IMR-90 (cell line): ENCODE measurements around the gene DGKG. TPM values are rescaled to one million over a fixed set of nuclear protein-coding genes. Genes with fewer than 3 reads are reported as not detected.

Experiments used
- ATAC-seq: fragments of 200-7000 bp; cut with Tn5 transposase; 2 replicates; pipeline ENCODE4 v1.9.1; 2020; ENCODE audit warnings: low read depth, mild to moderate bottlenecking, moderate library complexity
- BruUV-seq: library from RNA; stranded (reverse); fragments of 400-500 nt; replicated peaks from 2 replicates; lab custom pipeline; 2021; lab: Mats Ljungman, UMichigan
- CTCF ChIA-PET: fragments of 300-600 bp; formaldehyde crosslinking; extraction: SDS; loops from one replicate; lab custom pipeline; 2021; ENCODE audit warnings: antibody characterized with exemption; lab: Yijun Ruan, JAX
- POLR2A ChIA-PET: fragments of 300-600 bp; sonication (Branson Sonifier 250); formaldehyde crosslinking; loops from one replicate; lab custom pipeline; 2022; ENCODE audit warnings: antibody characterized with exemption; ENCODE audit not compliant: unreplicated experiment; lab: Charles Lee
- DNase-seq: peaks from one replicate; pipeline ENCODE4 v3.0.0; 2013
- H2AFZ ChIP-seq: replicated peaks from 2 replicates; pipeline ENCODE3; 2013; ENCODE audit warnings: low read length, mild to moderate bottlenecking; ENCODE audit not compliant: poor library complexity
- H2AK5ac ChIP-seq: 2 replicates; pipeline ENCODE4 v1.6.1; 2013; ENCODE audit warnings: low read depth, low read length, inconsistent platforms
- H2AK9ac ChIP-seq: replicated peaks from 2 replicates; pipeline ENCODE3; 2013; ENCODE audit warnings: mild to moderate bottlenecking, low read depth, low read length, moderate library complexity; ENCODE audit not compliant: poor library complexity
- H2BK120ac ChIP-seq: 2 replicates; pipeline ENCODE4 v1.6.1; 2013; ENCODE audit warnings: low read depth, low read length, inconsistent platforms
- H2BK15ac ChIP-seq: 3 replicates; pipeline ENCODE4 v1.6.1; 2013; ENCODE audit warnings: low read depth, low read length, inconsistent platforms
- H2BK20ac ChIP-seq: 2 replicates; pipeline ENCODE4 v1.6.1; 2013; ENCODE audit warnings: low read depth, mild to moderate bottlenecking, inconsistent platforms, low read length, moderate library complexity
- H2BK5ac ChIP-seq: 2 replicates; pipeline ENCODE4 v1.6.1; 2013; ENCODE audit warnings: mild to moderate bottlenecking, low read depth, low read length, inconsistent platforms; ENCODE audit not compliant: poor library complexity, severe bottlenecking
- H3K14ac ChIP-seq: replicated peaks from 2 replicates; pipeline ENCODE4 v1.6.1; 2013; ENCODE audit warnings: low read depth, low read length, inconsistent platforms
- H3K18ac ChIP-seq: 2 replicates; pipeline ENCODE4 v1.6.1; 2013; ENCODE audit warnings: low read depth, low read length, control low read depth
- H3K23ac ChIP-seq: 2 replicates; pipeline ENCODE4 v1.6.1; 2013; ENCODE audit warnings: low read depth, low read length, inconsistent platforms
- H3K27ac ChIP-seq: 2 replicates; pipeline ENCODE4 v1.5.1; 2013; ENCODE audit warnings: mild to moderate bottlenecking, control low read depth, low read length; ENCODE audit not compliant: insufficient read depth
- H3K27me3 ChIP-seq: 2 replicates; pipeline ENCODE4 v1.6.1; 2013; ENCODE audit warnings: low read length; ENCODE audit not compliant: control insufficient read depth, insufficient read depth
- H3K36me3 ChIP-seq: 2 replicates; pipeline ENCODE4 v1.6.1; 2013; ENCODE audit warnings: low read length, mixed read lengths; ENCODE audit not compliant: control insufficient read depth, insufficient read depth
- H3K4ac ChIP-seq: 2 replicates; pipeline ENCODE4 v1.6.1; 2013; ENCODE audit warnings: low read depth, low read length, inconsistent platforms
- H3K4me1 ChIP-seq: 2 replicates; pipeline ENCODE4 v1.6.1; 2013; ENCODE audit warnings: low read length, mixed read lengths; ENCODE audit not compliant: control insufficient read depth, insufficient read depth
- H3K4me2 ChIP-seq: 2 replicates; pipeline ENCODE4 v1.6.1; 2013; ENCODE audit warnings: low read depth, mild to moderate bottlenecking, control low read depth, low read length, moderate library complexity
- H3K4me3 ChIP-seq: 2 replicates; pipeline ENCODE4 v1.5.1; 2013; ENCODE audit warnings: low read depth, mild to moderate bottlenecking, control low read depth, low read length, moderate library complexity; ENCODE audit not compliant: insufficient read depth
- H3K56ac ChIP-seq: 2 replicates; pipeline ENCODE4 v1.6.1; 2013; ENCODE audit warnings: low read length, inconsistent platforms; ENCODE audit not compliant: insufficient read depth; ENCODE audit errors: extremely low read depth
- H3K79me1 ChIP-seq, 2 experiments: 2 replicates each; pipeline ENCODE4 v1.6.1; 2013; ENCODE audit warnings: low read length in 2 of 2, inconsistent platforms in 1 of 2, low read depth in 1 of 2
- H3K9ac ChIP-seq: 2 replicates; pipeline ENCODE4 v1.6.1; 2013; ENCODE audit warnings: low read depth, low read length, control low read depth
- H3K9me1 ChIP-seq: 2 replicates; pipeline ENCODE4 v1.6.1; 2013; ENCODE audit warnings: low read length, inconsistent platforms; ENCODE audit not compliant: insufficient read depth
- H3K9me3 ChIP-seq: 2 replicates; pipeline ENCODE4 v1.6.1; 2013; ENCODE audit warnings: low read length; ENCODE audit not compliant: control insufficient read depth, insufficient read depth
- H4K20me1 ChIP-seq: 2 replicates; pipeline ENCODE4 v1.6.1; 2013; ENCODE audit warnings: low read length, inconsistent platforms; ENCODE audit not compliant: insufficient read depth
- H4K5ac ChIP-seq: 2 replicates; pipeline ENCODE4 v1.6.1; 2013; ENCODE audit warnings: mild to moderate bottlenecking, low read depth, low read length, control low read depth
- H4K8ac ChIP-seq, 2 experiments: 2 replicates each; pipeline ENCODE4 v1.6.1; 2013; ENCODE audit warnings: low read depth in 2 of 2, low read length in 2 of 2, control low read depth in 1 of 2, inconsistent platforms in 1 of 2
- H4K91ac ChIP-seq: 2 replicates; pipeline ENCODE4 v1.6.1; 2013; ENCODE audit warnings: low read depth, low read length, inconsistent platforms; ENCODE audit not compliant: insufficient read depth
- BHLHE40 ChIP-seq: fragments of 150-350 bp; IDR thresholded peaks from 2 replicates; pipeline ENCODE4 v1.6.1; 2016; ENCODE audit warnings: mild to moderate bottlenecking, low read depth, low read length
- CEBPB ChIP-seq: IDR thresholded peaks from 2 replicates; pipeline ENCODE4 v1.6.1; 2012; ENCODE audit warnings: low read depth, low read length, improper control_type of control experiment
- MAFK ChIP-seq: IDR thresholded peaks from 2 replicates; pipeline ENCODE4 v1.6.1; 2012; ENCODE audit warnings: low read depth, low read length, improper control_type of control experiment
- MXI1 ChIP-seq: IDR thresholded peaks from 2 replicates; pipeline ENCODE4 v1.6.1; 2012; ENCODE audit warnings: low read depth, mild to moderate bottlenecking, low read length, moderate library complexity, borderline replicate concordance
- NFE2L2 ChIP-seq: fragments of 150-350 bp; IDR thresholded peaks from 2 replicates; pipeline ENCODE4 v1.6.1; 2016; ENCODE audit warnings: low read depth, mild to moderate bottlenecking, low read length
- POLR2A ChIP-seq: IDR thresholded peaks from 2 replicates; pipeline ENCODE4 v1.6.1; 2012; ENCODE audit warnings: mild to moderate bottlenecking, low read depth, low read length
- RAD21 ChIP-seq: IDR thresholded peaks from 2 replicates; pipeline ENCODE4 v1.6.1; 2012; ENCODE audit warnings: low read length, improper control_type of control experiment
- RCOR1 ChIP-seq: IDR thresholded peaks from 2 replicates; pipeline ENCODE4 v1.6.1; 2012; ENCODE audit warnings: mild to moderate bottlenecking, low read length, improper control_type of control experiment; ENCODE audit not compliant: insufficient replicate concordance
- RFX5 ChIP-seq: IDR thresholded peaks from 2 replicates; pipeline ENCODE4 v1.8.0; 2012; ENCODE audit warnings: low read depth, mild to moderate bottlenecking, low read length, moderate library complexity
- SMC3 ChIP-seq: fragments of 150-350 bp; IDR thresholded peaks from 2 replicates; pipeline ENCODE4 v1.6.1; 2016; ENCODE audit warnings: low read depth, mild to moderate bottlenecking, antibody characterized with exemption, low read length, moderate library complexity
- WGBS, 2 experiments: methylation state at CpG; one replicate each; pipeline versions ENCODE4 v1.1.5 to v1.1.7; 2013; ENCODE audit warnings: missing lambda C conversion rate in 2 of 2; ENCODE audit not compliant: insufficient read length in 1 of 2; ENCODE audit errors: extremely low coverage in 2 of 2; 5-methylcytosine and 5-hydroxymethylcytosine counted together
- dilution Hi-C: fragments of 300-500 bp; cut with HindIII; formaldehyde crosslinking; loops from one replicate; pipeline ENCODE4 v1.14.3; 2018; ENCODE audit warnings: low sequenced_read_pairs; ENCODE audit not compliant: unreplicated experiment
- in situ Hi-C: fragments of 300-500 bp; cut with MboI; formaldehyde crosslinking; loops from 3 replicates; pipeline ENCODE4 v1.14.3; 2019; ENCODE audit warnings: low sequenced_read_pairs, inconsistent platforms, mixed read lengths
- intact Hi-C: fragments of 100-400 bp; cut with micrococcal nuclease; formaldehyde crosslinking; loops from 2 replicates; pipeline ENCODE4 v1.10.0; 2022
- polyA plus RNA-seq, 3 experiments: library from polyadenylated mRNA; depleted of rRNA; stranded (reverse); fragments of >200 nt; gene quantifications; 2 replicates each; pipeline ENCODE4 v1.2.3, GENCODE V29; 2012; ENCODE audit warnings: low replicate concordance in 1 of 3
- total RNA-seq: library from RNA; depleted of rRNA; stranded (reverse); fragments of >200 nt; gene quantifications from 2 replicates; pipeline ENCODE4 v1.2.3, GENCODE V29; 2012
- TF ChIP-seq, protein P1 (sequence below): fragments of 150-350 bp; IDR thresholded peaks from 2 replicates; pipeline ENCODE4 v1.6.1; 2016; ENCODE audit warnings: low read depth, mild to moderate bottlenecking, low read length, moderate library complexity, borderline replicate concordance
- TF ChIP-seq, protein P2 (sequence below): conservative IDR thresholded peaks from 2 replicates; pipeline ENCODE4 v1.5.1; 2012; ENCODE audit warnings: mild to moderate bottlenecking, low read depth, low read length, improper control_type of control experiment

DGKG gene
- total and polyA plus RNA-seq, 2 of the 4 experiments (the other 2 are of a cell fraction): 1.2 to 4.1 TPM

DNA sequence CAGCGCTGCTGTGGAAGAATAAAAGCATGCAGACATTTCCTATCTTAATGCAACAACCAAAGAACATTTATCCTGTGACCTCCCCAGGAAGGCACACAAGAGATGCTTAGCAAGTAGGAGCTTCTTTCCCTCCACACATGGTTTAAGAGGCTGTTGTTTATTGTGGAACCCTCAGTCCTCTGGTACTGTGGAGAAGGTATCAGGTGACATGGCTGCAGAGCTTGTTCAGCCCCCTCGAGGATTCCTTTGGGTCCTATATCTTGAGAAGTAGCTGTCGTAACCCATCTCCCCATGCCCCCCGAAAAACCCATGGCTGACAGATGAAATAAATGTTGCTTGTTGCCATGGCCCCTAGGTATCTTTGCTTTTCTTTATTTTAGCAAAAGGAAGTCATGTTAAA lies 232.8 kb downstream of the DGKG start:
- ChIA-PET POLR2A (no interaction called here), CTCF (no interaction called here)
- no peak overlapping the region for H3K14ac ChIP-seq
- dilution Hi-C loops: no loop called here
- H2BK15ac ChIP-seq: no peak overlapping the region
- H2BK120ac ChIP-seq: no peak overlapping the region
- no peak overlapping the region for H3K4me2 ChIP-seq
- no peaks in the 10 kb centered on the region for H3K4me1 ChIP-seq
- no peaks in the 10 kb centered on the region for H3K9me1 ChIP-seq
- no peak overlapping the region for H4K91ac ChIP-seq
- in situ Hi-C loops: no loop called here
- no peaks in the 10 kb centered on the region for H3K36me3 ChIP-seq
- BruUV-seq: no TSS peak
- H4K20me1 ChIP-seq: no peaks in the 10 kb centered on the region
- no peak overlapping the region for H3K23ac ChIP-seq
- H3K9me3 ChIP-seq: no peaks in the 10 kb centered on the region
- no peak overlapping the region for H3K18ac ChIP-seq
- ATAC-seq: no peak
- no peak overlapping the region for H4K8ac ChIP-seq
- no peak overlapping the region for H4K5ac ChIP-seq
- DNase-seq: no peak
- H3K27me3 ChIP-seq: peaks cover 16% of the 10 kb centered on the region
- intact Hi-C loops: no loop called here
- H2AK9ac ChIP-seq: no peak overlapping the region
- H3K4ac ChIP-seq: no peak overlapping the region
- no peak overlapping the region for H3K4me3 ChIP-seq
- H2AK5ac ChIP-seq: no peak overlapping the region
- H2BK5ac ChIP-seq: no peak overlapping the region
- TF ChIP-seq SMC3: no peak
- no peak for TF ChIP-seq RCOR1
- no peak for TF ChIP-seq CEBPB
- no peak for TF ChIP-seq BHLHE40
- no peak for TF ChIP-seq RAD21
- TF ChIP-seq MXI1: no peak
- TF ChIP-seq, protein P1, sequence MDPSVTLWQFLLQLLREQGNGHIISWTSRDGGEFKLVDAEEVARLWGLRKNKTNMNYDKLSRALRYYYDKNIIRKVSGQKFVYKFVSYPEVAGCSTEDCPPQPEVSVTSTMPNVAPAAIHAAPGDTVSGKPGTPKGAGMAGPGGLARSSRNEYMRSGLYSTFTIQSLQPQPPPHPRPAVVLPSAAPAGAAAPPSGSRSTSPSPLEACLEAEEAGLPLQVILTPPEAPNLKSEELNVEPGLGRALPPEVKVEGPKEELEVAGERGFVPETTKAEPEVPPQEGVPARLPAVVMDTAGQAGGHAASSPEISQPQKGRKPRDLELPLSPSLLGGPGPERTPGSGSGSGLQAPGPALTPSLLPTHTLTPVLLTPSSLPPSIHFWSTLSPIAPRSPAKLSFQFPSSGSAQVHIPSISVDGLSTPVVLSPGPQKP: no peak
- no peak for TF ChIP-seq RFX5
- TF ChIP-seq, protein P2, sequence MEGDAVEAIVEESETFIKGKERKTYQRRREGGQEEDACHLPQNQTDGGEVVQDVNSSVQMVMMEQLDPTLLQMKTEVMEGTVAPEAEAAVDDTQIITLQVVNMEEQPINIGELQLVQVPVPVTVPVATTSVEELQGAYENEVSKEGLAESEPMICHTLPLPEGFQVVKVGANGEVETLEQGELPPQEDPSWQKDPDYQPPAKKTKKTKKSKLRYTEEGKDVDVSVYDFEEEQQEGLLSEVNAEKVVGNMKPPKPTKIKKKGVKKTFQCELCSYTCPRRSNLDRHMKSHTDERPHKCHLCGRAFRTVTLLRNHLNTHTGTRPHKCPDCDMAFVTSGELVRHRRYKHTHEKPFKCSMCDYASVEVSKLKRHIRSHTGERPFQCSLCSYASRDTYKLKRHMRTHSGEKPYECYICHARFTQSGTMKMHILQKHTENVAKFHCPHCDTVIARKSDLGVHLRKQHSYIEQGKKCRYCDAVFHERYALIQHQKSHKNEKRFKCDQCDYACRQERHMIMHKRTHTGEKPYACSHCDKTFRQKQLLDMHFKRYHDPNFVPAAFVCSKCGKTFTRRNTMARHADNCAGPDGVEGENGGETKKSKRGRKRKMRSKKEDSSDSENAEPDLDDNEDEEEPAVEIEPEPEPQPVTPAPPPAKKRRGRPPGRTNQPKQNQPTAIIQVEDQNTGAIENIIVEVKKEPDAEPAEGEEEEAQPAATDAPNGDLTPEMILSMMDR: no peak
- no peak for TF ChIP-seq POLR2A
- TF ChIP-seq NFE2L2: no peak
- TF ChIP-seq MAFK: no peak
- H3K9ac ChIP-seq: no peak overlapping the region
- no peak overlapping the region for H2AFZ ChIP-seq
- no peaks in the 10 kb centered on the region for H3K79me1 ChIP-seq
- H3K56ac ChIP-seq: no peak overlapping the region
- no CpG with 5 or more reads among the region's 4 CpGs for WGBS, 2 experiments
- no peak overlapping the region for H3K27ac ChIP-seq
- no peak overlapping the region for H2BK20ac ChIP-seq
